Activated CD8-positive, alpha-beta memory T cell treated with anti-CD3 and anti-CD28 coated beads for 24 hours (primary cell): Measurements from ENCODE around the gene HOXB3.

Source experiments
- DNase-seq: peaks from one replicate; pipeline ENCODE4 v3.0.0-alpha.2; 2020

The HOXB3 gene

DNA sequence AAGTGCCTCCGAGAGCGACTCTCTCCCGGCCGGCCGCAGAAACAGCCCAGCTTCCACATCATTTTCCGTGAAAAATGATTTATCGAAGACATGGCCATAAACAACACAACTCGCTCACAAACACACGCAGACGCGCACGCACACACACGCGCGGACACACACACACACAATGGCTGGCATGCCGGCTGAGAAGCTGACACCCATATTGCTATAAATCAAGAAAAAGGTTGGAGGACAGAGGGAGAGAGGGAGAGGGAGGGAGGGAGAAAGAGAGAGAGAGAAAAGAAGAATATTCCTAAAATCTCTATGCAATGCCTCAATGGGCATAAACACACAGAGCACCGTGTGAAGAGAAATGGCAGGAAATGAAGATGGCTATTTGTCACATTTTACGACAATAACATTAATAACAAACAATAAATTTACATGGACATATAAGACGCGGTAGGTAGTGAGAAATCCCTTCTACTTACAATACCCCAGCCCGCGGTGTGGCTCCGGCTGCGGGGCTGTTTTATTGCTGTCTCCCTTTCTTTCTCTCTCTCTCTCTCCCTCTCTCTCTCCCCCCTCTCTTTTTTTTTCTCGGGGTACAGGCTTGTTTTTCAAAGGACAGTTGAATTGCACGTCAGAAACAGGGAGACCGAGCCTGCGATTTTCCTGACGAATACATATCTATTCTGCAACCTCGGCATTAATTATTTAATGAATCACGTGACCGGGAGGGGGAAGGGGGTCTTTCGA is 21.4 kb downstream of the HOXB3 start:
- DNase-seq: no peak

DNA sequence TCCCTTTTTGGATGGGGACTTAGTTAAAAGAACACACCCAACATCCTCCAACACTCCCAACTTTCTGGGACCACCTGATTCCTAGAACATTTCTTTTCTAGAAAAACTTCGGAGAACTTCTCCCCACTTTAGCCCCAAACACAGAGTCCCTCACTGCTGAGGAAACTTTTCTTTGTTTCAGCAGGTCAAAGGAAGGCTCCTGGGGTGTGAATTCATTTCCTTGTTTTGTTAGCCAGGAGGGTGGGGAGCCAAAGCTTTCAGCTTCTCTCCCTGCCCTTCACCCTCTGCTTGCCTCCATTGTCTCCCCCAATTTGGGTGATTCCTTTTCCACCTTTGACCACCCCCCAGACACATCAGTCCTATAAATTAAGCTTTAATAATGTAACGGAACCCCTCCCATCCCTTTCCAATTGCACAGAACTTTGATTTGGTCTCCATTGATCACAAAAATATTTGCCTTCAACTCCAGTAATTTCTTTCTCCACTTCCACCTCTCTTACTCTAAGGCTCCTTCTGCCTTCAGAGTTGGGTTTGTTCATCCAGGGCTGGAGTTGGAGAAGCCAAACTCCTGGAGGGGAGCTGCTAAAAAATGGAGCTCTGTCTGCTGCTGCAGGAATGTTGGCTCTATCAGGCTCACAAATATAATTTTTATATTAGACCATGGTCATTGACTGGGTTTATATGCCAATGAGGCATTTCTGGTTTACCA is 22.2 kb downstream of the HOXB3 start:
- no peak for DNase-seq

DNA sequence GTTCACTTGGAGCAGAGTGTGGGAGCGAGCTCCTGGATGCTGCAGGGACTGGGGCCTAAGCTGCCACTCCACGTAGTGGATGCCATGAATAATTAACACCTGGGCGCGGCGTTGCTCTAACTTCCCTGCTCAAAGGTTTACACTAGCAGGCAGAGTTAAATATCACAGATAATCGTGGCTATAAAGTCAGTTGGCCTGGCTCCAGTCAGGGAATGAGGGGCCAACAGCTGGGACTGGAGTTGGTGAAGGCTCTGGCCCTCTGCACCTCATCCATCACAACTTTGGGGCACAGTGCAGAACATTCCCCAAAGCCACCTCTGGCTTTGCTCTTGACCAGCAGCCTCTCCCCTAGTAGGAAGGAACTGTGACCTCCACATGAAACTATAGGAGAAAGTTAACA is 22.8 kb downstream of the HOXB3 start:
- no peak for DNase-seq

DNA sequence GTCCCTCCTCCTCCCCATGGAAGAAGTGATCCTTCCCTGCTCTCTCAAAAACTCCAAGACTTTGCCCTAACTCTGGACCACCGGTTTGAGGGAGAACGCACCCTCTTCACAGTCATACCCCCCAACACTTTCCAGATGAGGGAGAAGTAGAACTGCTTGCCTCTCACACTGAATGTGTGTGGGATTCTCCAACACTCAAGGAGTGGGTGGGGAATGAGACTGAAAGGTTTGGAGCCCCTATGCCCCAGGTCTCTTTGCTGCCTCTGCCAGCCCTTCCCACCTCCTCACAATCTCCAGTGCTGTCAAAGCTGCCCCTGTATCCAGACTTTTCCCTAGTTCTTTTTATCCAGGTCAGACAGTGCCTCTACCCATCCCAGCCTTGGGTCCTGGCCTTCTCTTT is 23.3 kb downstream of the HOXB3 start:
- DNase-seq: no peak

DNA sequence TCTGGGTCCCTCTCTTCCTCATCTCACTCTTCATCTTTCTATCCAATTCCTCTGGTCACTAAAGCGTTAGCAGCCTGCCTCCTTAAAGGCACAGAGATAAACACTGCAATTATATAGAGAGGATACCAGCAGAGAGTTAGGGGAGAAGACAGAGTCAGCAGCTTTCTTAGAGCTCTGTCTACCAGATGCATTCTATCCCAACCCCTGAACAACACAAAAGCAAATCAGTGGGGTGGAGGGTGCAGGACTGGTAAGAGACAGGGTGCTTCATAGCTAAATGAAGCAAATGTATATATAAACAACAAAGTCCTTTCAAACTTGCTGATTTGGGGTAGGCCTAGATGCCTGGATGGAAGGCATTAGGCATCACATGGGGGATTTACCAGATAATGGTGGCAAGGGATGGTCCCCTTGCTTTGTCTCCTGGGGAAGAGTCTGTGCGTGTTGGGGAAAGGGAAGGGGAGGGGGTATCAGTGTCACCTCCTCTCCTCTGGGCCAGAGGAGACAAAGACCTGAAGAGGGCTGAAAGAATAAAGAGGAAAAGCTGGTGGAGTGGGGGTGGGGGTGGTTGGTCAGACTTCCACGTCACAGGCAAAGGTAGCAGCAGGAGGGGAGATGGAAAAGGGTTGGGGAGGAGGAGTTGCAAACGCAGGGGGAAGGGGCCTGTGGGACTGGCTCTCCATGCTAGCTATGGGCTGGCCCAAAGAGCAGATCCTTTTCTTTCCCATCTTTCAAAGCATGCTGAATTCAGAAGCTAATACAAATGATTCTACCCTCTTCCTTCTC is 23.9 kb downstream of the HOXB3 start:
- no peak for DNase-seq

DNA sequence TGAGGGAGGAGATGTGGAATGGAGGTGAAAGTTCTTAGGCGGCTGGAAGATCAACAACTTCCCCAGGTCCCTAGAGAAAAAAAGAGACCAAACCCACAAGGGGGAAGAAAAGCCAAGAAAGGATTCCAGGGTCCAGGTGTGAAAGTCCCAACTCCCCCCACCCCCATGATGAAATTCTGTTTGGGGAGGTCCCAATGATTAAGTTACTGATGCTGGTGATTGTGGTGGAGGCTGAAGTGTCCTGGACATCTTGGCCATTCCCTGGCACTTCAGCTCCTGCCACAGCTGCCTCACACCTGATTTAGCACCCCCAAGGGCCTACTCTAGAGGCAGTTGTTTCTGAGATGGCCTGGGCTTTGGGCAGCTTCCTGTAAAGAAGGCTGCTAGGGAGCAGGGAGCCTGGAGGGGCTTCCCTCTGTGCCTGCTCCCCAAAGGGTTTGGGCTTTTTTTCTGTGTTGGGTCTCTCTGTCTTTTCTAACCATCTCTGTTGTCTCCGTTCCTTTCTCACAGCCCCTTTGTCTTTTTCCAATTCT is 25.0 kb downstream of the HOXB3 start:
- DNase-seq: no peak

DNA sequence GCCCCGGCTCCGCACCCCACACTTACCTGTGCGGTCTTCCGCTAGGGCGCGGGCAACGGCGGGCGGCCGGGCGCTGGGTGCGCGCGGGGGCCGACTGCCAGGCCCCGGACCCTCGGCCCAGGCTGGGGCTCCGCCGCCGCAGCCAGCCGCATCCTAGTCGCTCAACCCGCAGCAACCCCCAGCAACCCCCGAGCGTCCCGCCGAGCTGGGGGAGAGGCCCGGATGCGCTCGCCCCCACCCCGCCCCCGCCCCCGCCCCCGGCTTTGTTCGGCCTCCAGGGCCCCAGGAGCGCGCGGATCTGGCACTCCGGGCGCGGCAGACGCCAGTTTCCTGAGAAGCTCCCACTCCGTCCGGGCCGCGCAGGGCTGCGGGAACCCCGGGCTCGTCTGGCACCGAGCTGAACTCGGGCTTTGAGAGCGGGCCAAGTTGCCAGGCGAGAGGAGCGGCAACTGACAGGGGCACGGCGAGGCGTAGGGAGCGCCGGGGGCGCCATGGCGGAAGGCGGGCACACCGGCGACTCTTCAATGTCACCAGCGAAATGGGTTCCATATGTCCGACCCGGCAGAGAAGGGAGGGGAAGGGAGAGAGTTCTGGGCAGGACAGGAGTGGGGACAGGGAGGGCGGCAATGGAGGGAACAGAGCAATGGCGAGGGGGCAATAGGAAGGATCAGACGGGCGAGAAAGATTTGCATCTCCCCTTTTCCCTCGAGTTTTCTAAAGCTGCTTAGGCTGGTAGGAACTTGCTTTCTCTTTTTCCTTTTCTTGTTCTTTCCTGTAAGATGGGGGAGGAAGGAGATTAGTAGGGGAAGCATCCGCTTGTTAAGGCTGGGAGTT is 25.6 kb downstream of the HOXB3 start:
- no peak for DNase-seq

DNA sequence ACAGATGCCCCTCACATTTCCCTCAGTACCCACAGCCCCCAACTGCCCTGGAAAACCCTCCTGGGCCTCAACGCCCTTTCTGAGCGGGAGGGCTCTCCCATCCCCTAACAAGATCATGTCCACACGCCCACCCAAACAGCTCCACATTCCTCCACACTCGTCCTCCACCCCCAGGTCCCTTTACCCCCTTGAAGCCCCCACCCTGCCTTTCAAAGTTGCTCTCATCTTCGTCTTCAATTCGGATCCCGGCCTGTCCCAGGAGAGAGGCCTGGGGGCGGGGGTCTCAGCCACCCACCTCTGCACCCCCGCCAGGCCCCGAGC is 26.2 kb downstream of the HOXB3 start:
- no peak for DNase-seq

DNA sequence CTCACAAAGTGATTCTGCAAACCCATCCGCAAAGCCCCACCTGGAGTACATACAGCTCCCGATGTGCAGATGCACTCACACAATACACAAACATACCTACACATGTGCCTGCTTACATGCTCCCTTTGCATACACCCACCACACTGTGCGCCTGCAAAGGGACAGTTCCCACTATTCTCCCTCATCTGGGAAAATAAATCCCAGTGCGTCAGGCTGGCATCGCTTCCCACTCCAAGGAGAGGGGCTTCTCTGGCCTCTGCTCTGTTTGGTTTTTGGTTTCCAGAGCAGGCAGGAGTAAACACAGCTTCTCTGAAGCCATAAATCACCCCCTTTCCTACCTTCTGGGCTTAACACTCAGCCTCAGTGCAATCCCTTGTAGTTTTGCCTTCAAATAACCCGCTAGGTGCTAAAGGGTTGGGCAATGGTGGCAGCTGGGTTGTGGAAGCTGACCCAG is 26.6 kb downstream of the HOXB3 start:
- no peak for DNase-seq

DNA sequence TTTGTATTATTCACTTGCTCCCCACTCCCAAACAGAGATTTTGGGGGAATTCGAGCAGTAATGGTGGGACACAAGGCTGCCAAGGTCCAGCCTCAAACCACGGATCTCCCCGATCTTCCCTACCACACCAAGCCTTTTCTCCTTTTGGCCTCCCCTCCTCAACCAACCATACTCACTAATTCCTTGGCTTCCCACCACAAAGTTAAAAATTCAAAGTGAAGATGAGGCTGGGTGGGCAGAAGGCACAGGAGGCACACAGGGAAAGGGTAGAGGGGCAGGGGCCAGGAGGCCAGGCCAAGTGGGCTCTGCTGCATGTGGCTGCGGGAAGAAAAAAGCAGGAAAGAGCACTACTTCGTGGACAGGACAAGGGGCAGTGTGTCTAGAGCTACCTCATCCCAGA is 27.1 kb downstream of the HOXB3 start:
- no peak for DNase-seq

DNA sequence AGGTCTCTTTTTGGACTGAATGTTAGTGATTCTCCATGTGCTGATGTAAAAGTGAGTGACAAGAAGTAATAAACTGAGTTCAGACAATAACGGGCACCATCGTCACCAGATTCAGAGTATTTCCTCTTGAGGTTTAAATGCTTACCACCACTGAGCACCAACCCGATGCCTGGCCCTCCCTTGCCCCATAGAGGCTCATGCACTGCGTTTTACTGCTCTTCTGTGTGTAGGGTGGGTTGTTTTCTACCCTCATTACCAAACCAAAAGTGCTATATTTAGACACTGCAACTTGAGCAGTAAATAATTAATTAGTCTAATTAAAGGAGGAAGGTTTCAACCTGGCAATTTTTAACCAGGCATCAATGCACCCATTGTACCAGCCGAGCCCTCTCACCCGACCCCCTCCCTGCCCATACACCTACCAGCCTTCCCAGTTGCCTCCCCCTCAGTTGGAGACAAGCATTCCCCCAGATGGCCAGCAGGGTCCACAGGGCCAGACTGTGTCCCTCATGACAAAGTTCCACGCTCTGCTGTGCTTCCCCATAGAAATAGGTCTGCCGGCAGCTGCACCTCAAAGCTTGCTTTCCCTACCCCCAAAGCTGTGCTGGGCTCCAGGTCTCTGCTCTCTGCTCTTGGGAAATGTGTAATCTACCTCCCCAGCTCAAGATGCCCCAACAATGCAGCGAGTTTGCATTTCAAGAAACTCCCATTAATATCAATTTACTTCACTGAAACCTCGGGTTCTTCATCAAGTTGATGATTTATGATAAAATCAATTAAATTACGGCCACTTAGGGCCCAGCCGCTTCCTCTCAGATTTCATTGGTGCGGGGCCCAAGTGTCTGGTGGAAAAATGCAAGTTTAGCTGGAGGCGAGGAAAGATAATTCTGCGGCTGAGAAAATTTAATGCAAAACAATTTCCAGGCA is 27.9 kb downstream of the HOXB3 start:
- no peak for DNase-seq

DNA sequence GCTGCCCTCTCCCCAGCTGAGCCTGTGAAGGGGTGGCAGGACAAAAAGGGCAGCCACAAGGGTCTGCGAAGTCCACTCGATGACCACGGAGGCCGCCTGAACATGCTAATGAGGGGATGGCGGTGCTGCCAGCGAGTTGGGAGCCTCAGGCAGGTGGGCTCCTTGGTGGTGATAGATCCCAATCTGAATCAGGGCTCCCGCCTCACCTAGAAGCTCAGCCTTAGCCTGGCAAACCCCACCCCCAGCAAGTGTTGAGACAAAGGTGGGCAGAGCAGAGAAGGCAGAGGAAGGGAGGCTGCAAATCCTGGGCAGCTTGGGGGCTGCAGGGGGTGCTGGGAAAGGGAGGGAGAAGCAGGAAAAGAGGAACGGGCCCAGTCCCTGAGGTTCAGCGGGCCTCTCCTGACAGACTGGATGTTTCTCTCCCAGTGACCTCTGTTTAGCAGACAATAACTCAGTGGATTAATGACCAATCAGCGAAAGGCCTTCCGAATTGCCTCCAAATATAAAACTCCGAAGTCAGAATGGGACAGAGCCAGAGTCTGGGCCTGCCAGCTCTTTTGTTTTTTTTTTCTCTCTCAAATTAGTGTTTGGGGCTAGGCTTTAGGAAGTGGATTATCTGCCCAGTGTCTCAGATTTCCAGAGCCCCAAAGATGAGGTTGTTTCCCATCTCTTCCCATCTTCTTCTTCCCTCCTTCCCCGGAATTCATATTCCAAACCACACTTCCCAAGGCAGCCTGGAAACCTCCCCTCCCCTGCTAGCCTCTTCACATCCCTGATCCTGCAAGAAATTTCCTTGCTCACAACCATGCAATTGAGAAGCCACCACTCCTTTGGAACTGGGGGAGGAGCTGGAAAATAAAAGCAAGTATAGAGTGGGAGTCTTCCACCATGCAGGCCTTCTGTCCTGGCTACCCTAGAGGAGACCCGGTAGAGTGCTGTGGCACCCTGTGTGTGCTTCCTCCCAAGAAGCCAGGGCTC is 29.9 kb downstream of the HOXB3 start:
- DNase-seq: no peak

DNA sequence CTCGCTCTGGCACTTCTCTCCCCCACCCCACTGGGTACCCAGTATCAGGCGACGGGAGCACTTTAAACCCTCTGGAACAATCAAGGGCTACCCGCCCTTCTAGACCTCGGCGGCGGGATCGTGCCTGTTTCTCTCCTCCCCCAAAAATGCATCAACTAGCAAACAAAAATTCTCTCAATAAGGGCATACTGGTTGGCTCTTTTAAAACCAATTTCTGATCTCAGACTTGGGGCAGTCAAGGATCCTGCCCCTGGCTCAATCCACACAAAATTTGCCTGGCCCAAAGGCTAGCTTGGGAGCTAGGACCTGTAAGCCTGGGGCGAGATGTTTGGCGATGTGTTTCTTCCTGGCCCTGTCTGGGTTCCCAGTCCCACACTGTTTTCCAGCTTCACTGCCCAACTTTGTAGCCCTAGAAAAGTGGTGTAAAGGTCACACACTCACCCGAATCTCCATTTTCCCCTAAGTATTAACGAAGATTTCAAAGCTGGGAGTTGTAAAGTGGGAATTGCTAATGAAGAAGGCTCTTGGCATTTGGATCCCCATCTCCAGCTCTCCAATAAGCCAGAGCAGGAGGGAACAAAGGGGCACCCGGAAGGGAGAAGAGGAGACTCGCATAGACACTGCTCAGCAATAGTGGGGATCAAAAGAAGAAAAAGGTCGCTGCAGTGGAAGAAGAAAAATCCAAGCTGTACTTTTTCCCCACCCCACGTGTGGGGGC is 30.8 kb downstream of the HOXB3 start:
- DNase-seq: no peak

DNA sequence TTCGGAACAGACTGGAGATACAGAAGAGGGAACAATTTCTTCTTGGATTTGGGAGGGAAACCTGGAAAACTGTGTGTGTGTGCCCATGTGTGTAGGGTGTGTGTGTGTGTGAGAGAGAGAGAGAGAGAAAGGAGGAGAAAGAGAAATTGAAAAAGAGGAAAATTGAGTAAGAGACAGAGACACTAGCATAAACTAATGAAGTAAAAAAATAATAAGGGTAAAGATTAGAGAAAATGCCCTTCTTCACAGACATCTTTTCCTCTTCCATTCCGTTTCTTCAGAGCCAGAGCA is 31.3 kb downstream of the HOXB3 start:
- DNase-seq: no peak

DNA sequence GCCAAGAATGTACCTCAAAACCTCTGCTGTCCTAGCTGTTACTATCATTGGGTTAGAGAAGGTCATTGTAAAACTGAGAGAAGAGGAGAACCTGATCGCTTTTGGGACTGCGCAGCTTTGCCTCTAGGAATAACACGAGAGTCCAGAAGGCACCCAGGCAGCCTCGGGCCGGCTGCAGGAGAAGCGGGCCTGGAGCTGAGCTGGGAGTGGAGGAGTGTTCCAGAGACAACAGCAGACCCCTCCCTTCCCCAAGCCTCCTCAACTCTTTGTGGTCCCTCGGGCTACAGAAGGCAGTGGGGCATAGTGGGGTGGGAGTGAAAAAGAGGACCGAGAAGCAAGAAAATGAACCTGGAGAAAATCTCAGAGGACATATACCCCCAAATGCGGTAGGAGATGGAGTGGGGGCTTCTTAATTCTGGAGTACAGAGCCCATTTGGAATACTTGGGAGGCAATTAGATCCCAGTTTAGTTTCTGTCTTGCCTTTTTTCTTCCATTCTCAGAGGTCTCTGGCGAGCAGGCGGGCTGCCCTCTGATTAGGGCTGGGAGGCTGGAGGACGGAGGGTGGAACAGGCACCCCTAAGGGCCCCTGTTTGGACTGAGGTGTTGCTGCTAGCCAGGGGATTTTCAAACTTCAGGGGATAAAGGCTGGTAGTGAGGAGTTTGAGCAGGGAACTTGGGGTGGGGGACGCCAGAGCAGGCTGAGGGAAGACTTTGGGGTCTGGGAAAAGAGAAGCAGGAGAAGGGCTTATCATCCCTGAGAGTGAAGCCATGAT is 31.8 kb downstream of the HOXB3 start:
- DNase-seq: no peak

DNA sequence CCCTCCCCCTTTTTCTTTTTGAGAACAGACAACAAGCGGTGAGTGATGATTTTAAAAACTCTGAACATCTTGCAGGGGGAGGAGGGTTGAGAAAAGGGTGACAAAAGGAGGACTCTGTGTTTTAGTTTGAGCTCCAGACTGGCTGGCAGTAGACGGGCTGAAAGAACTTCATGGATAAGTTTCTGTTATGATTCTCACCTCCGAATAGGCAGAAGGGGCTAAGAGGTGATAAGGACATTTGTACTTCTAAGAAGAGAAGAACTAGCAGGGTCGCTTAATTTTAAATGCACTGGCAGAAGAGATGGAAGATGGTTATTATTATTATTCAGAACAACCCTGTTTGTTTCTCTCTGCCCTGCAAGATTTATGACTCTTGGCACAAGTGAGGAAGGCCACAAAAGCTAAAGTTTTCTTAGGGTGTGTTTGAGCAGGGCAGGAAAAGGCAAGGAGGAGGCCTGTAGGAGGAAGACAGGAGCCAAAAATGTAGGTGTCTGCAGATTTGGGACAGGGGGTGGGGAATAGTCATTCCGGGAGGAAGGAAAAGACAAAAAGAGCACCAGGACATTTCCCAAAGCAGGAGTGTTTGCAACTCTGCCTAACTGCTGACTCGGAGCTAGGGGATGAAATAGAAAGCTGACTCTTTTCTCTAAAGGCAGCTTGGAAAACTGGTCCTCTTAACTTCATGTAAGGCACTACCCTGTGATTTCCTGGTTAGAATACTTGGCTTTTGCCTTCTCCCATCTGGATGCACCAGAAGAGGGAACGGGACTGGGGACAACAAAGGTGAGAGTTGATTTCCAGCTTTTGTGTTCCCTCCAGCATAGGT is 33.3 kb downstream of the HOXB3 start:
- no peak for DNase-seq

DNA sequence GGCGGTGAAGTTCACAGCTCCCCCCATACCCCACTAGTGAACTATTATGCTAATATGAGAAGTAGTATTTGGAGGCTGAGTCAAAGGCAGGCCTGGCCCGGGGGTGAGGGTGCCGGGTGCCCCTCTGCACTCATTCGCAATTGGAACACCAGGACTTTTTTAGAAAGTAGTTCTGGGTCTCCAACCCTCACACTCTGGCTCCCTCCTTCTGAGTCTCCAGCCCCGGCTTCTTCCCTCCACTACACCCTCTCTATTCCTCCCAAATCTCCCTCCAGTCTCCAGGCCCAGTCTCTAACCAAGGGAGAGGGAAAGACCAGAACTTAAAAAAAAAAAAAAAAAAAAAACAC is 33.8 kb downstream of the HOXB3 start:
- no peak for DNase-seq
